Nucleus accumbens (tissue), 56 donors: ENCODE data around the gene C5.
"Not testable (repeated sequence)": the region's sequence is repeated elsewhere in the genome, so short reads cannot be mapped to it uniquely, and the experiment has no call there.

ENCODE experiments used
- DNase-seq, 56 donors: peaks; one replicate each; lab custom pipeline; 2025; lab: John Stamatoyannopoulos, UW

C5 gene

DNA sequence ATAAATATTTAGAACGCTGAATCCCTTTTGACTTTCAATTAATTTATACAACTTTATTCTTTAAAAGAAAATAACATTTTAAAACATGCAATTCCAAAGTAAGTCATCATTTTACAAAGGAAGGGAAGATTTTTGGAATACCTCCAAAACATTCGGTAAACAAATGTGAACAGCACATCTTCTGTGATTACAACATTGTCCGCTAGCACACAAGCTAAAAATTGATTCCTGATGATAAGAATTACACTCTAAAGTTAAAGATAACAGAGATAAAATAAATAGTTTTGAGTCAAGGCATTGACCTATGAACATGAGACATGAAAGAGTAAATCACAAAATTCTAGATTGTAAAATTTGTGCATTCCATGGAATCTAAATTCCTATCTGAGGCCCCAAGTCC, 67.2 kb downstream of the C5 start:
- no peak for DNase-seq

DNA sequence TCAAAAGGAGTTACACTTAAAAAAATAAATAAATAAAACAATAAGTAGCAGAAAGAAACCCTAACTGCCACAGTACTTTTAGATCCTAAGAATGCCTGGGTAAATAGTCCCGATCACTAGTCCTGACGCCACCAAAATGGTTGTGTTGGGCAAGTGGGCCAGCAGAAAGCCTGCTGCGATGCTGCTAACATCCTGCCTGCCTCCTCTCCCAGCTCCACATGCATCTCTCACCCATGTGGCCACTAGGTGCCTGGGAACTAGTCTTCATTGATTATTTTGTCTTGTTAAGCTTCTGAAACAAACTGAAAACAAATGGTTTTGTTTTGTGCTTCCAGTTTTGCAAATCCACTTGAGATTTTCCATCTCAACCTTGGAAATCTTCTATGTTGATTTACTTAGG, 69.1 kb downstream of the C5 start:
- no peak for DNase-seq

DNA sequence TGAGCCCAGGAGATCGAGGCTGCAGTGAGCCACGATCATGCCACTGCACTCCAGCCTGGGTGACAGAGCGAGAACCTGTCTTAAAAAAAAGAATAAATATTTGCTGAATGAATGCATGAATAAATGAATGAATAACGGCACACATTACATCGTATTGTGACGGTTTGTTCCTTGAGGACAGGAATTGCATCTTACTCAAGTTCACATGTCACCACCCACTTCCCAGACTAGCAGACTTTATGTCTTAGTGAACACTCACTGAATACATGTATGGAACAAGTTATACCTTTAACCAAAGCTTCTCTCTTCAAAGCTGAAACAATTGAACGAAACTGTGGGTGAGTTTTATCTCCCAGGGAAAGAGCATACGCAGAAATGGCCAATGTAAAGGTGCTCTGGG, 70.3 kb downstream of the C5 start:
- DNase-seq = no peak

DNA sequence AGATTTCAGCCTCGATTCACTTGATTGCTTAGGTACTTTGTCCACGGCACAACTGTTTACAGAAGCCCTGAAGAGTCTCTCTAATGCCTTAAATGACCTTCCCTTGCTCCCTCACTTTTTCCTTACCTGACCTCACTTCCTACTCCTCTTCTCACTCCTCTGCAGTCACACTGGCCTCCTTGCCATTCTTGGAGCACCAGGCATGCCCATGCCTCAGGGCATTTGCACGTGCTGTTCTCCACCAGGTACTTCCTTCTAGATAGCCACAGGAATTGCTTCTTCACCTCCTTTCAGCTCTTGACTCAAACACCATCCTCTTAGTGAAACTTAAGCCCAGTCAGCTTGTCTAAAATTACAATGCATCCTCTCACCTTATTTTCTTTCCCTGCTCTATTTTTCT, 71.1 kb downstream of the C5 start:
- no peak for DNase-seq

DNA sequence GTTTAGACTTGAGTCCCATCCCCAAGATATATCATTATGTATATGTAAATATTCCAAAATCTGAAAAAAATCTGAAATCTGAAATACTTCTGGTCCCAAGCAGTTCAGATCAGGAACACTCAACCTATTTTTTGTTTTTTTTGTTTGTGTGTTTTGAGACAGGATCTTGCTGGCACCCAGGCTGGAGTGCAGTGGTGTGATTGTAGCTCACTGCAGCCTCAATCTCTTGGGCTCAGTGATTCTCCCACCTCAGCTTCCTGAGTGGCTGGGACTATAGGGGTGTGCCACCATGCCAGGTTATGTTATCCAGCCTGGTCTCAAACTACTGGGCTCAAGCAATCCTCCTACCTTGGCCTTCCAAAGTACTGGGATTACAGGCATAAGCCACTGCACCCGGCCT, 72.8 kb downstream of the C5 start:
- no peak for DNase-seq

DNA sequence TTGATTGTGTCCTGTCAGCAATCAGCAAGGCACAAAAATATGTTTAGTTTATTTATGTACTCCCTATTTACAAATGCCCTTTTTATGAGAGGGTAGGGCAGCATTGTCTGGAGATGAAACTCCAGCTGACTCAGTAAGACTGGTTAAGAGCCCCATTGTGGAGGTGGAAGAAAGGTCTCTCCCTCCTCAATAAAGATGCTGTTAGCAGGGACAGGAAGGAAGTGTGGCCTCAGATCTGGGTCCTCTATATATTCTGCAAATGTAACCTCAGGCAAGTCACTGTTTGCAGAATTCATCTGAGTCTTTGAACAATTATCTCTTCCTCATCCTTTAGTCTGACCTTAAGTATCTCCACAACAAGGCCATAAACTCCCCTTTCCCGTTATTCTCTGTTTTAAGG, 75.2 kb downstream of the C5 start:
- no peak for DNase-seq

DNA sequence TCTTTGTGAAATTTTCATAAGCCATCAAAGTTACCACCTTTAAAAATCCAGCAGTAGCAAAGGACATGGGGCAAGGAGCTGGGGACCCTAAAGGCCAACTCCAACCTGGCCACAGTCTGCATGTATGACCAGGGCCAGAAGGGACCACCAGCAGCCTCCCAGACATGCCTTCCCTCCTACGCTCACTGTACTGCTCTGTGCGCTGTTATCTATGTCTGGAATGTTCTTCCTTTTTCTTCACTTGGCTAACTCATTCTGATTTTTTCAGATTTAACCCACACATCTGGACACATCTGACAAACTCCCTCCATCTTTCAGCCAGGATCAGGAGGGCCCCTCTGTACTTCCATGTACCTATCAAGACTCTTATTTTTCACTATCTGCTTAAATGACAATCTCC, 75.9 kb downstream of the C5 start:
- no peak for DNase-seq

DNA sequence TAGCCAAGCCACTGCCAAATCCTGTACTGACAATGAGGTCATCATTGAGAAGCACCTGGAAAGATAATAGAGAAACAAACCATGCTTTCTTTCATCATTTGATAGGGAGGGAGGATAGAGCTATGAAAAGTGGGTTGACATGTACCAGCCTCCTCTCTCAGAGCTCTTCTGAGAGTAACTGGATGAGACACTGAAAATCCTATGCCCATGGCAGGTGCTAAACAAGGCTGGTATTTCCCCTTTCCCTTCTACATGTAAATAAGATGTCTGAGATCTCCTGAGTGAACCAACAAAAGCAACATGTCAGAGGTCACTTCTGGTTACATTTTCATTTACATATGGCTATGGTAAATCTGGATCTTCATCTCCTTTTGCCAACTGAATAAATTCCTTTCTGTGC, 78.1 kb downstream of the C5 start:
- DNase-seq = no peak

DNA sequence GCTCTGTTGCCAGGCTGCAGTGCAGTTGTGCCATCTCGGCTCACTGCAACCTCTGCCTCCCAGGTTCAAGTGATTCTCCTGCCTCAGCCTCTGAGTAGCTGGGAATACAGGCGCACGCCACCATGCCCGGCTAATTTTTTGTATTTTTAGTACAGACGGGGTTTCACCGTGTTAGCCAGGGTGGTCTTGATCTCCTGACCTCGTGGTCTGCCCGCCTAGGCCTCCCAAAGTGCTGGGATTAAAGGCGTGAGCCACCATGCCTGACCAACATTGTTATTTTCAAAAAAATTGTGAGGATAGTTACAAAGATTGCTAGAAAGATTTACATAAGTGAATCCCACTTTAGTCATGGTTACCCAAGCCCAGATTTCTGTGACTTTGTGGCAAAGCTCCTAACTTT, 78.6 kb downstream of the C5 start:
- not testable (repeated sequence) for DNase-seq

DNA sequence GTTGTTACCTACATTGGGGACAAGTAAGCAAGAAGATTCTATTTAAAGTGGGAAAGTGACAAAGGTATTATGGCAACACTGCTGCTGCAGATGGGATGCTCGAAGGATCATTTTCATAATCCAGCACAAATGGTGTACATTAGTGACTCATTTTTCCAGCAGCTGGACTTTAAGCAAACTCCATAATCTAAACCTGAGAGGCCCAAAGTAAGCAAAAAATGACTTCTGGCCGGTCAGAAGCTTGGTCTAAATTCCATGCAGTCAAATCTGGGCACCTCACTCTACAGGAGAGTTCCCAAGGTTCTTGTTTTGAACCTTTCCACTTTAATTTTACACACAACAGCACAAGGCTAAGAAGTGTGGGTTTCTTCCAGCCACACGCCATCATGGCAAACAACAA, 79.8 kb downstream of the C5 start:
- no peak for DNase-seq

DNA sequence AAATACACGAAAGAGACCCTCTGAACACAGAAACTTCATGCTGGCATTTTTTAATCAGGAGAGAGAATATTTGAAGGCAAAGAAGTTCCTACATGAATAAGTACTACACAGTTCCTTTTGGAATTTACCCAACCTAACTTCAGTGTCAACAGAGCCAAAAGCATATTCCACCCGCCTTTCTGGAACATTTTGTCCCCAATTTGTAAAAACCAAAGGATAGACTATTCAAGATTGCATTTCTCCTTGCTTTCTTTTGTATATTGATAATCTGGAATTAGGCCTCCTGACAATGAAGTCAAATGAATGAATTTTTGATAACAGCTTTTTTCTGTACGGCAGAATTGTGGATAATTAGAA, 84.1 kb downstream of the C5 start:
- no peak for DNase-seq

DNA sequence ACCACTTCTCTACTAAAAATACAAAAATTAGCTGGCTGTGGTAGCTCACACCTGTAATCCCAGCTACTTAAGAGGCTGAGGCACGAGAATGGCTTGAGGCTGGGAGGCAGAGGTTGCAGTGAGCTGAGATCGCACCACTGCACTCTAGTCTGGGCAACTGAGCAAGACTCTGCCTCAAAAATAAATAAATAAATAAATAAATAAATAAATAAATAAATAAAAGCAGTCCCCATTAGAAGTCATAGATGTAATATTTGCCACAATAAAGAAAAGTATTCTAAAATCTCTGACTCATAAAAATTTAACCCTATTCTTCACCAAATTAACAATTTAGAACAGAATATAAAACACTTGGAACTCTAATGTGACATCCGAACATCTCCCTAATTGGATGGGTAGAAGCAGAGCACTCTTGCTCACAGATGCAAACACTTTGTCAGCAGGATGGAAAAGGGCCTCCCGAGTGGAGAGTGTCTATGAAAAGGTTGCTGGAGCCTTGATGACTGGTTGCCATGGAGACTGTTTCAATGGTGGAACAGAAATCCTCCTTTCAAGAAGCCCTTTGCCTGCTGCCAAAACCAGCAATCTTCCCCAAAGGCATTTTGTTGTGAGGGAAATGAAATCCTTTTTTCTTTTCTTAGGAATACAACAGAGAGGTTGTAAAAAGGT, 84.6 kb downstream of the C5 start:
- DNase-seq = peak in 26 of 56 donors; percentile 3 to 72 (median 30)

DNA sequence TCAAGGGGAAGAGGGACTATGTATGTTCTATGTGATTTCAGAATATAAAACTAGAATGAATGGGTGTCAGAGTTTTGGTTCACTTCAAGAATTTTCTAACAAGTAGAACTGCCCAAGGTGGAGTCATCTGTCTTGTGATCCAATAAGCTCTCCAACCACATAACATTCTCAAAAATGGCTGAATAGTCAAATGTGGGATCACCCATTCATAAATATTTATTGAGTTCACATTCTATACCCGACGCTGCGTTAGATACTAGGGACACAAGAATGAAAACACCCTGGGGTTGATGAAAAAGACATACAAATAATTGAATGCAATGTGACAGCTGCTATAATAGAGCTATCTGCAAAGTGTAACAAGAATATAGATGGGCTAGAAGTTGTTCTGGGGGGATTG, 88.1 kb downstream of the C5 start:
- no peak for DNase-seq

DNA sequence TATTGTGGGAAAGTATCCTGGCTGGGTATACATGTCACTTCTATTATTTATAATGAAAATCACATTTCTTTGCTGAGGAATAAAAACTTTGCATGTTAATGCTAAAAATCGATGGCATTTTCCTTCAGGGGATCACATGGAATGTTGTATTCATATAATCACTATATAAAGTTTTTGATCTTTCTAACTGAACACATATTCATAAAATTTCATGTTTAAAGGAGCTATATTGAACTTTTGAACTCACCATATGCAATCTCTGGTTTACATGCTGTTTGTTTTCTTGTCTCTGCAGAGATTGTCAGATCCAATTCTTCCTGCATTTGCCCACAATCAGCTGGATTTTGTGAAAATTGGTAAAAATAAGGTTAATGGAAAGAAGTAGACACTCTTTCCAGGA, 90.1 kb downstream of the C5 start:
- no peak for DNase-seq

DNA sequence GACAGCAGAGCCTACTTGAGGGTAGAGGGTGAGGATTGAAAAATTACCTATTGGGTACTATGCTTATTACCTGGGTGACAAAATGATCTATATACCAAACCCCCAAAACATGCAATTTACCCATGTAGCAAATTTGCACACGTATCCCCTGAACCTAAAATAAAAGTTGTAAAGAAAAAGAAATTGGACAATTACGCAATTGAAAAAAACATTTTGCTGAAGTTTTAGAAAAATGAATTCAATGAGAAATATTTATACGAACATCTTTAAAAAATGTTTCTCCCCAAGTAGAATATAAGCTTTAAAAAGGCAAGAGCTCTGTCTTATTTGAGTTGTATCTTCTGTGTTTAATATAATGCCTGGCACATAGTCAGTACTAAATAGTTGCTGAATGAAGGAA, 93.2 kb downstream of the C5 start:
- DNase-seq = no peak

DNA sequence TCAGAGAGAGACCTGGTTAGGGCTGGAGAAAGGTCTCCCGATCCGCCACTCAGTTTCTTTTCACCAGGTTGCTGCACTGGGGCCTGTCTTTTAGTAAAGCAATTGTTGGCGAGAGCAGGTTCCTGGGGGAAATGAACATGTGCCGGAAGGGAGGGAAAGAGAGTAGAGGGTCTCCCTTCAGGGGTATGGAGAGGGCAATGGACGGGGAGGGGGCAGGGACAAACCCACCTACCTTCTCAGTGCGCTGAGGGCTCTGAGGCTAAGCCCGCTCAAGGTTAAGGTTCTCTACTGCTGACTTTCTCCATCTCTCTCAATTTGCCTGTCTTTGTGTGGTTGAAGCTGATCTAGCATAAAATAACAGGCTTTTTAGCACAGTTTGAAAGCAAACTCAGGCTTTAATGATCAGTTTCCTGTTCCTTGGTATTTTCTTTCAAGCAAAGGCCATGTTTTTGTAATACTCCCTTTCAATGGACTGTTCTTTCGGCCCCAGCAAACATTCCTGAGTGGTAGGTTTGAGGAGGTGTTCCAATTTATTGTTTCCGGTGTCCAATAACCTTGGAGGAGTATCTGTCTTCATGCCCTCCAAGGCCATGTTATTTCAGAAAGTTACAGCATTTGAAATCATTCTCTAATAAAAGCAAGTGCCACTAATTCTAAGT, 98.0 kb downstream of the C5 start:
- DNase-seq = no peak

DNA sequence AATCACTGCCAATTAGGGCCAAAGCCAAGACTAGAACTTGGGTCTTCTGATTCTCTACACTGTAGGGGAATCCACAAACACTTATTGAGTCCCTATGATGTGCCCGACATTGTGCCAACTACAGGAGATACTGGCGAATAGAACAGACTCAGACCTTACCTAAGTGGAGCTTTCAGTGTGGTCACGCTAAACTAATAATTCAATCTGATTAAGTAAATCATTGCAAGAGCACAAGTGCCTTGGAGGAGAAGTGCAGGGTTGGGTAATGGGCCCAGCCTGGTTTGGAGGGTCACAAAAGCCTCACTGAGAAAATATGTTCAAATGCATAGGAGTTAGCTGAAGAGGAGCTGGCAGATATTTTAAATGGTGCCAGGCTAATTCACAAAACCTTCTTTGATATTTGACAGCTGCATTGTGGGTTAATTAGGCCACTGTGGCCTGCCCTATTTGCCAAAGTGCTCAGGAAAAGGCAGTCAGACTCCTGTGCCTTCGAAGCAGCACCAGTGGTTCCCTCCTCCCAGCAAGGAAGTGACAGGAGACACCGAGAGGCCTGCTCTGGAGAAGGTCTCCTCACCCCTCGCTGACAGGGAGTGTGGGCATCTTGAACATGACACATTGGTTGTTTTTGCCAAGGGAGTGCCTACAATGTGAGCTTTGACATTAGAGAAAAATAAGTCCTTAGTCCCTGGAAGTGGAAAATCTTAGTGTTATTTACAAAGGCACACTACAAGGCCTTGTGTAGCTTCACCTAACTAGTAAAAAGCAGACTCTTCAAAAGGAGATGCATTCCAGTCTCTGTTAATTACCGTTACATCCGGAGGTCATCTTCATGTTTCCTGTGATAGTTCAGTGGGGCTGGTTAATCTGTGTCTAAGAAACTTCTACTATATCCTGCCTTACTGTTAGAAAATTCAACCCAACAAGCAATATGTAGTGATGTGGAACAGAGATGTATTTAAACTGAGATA, 99.4 kb downstream of the C5 start:
- peak in 3 of 56 donors; percentile 5 to 22 (median 16) for DNase-seq

DNA sequence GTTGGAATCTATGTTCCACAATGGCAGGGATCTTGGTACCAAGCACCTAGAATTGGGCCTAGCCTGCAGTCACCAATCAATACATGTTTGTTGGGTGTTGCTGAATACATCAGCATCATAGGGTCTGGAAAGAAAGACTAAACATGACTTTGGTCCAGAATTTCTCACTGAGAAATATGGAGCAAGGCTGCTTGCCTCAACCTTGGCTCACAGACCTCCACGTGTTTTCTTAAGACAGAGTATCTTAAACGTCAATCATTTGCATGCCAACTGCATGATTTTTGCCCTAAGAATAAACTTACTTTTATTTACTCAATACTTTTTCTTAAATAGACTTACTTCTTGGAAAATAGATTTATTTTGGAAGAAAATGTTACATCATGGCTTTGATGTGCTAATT, 100.8 kb downstream of the C5 start:
- DNase-seq = no peak

DNA sequence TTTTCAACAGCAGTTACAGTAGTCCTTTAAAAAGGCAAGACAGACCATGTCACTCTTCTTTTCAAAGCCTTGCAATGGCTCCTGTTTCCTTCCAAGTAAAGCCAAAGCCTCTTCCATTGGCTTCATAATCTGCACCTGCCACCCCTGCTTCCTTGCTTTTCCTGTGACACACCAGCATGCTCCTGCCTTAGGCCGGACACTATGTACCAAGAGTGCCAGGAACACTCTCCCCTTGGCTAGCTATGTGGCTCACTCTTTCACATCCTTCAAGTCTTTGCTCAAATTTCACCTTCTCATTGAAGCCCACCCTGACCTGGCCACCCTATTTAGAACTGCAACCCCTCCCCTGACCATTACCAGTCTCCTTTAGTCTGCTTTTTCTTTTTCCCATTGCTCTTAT, 101.3 kb downstream of the C5 start:
- no peak for DNase-seq

DNA sequence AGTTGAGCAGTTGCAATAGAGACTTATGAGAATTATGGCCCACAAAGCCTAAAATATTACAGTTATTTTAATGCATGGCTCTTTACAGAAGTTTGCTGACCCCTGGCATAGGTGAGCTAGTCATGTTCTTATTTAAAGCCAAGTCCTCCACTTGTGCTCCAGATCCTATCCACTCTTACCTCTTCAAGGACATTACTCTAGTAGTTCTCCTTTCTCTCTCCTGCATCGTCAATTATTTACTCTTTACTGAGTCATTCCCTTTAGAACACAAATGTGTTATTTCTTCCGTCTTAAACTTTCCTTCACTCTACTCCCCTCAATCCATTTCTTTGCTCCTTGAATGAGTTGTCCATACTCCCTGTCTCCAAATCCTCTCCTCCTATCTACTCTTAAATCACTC, 102.9 kb downstream of the C5 start:
- DNase-seq = no peak

DNA sequence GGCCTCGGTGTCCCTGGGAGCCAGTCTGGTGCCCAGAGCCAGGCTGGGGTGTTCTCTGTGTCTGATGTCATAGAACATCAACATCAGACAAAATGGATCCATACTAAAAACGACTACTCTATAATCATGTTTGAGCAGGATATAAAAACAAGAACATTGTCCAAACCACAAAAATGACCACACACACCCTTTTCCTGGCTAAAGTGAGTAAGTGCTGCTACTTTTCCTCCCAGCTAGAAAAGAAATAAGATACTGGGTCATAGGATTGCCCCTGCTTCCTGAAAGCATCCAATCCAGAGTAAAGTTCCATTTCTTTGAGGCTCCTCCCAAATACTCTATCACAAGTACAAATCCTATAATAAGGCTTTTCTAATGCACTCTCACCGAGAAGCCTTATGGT, 103.8 kb downstream of the C5 start:
- DNase-seq = no peak

DNA sequence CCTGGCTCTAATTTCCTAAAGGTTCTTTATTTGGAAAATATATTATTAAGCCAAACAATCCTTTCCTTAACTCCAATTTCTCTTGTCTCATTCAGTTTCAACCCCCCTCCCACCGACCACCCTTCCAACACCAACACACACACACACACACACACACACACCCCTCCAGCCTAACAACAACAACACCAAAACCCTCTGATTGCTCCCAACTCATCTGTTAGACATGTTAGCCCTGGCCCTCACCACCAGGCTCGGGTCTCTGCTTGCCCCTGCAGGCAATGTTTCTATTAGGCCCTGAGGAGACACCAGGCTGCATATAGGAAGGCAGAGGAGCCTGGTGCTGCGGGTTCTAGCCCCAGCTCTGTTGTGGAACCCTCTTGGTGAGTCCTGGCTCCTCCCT, 105.1 kb downstream of the C5 start:
- DNase-seq = no peak
